Caco-2 (cell line): ENCODE results near the gene MAP3K15. TPM values are rescaled to one million over a fixed set of nuclear protein-coding genes. Genes with fewer than 3 reads are reported as not detected.

ENCODE experiments used
- BruUV-seq: library from RNA; stranded (reverse); fragments of 400-500 nt; replicated peaks from 2 replicates; lab custom pipeline; 2021; lab: Mats Ljungman, UMichigan
- CTCF ChIA-PET: fragments of 300-600 bp; sonication (Branson Sonifier 250); formaldehyde crosslinking; loops from one replicate; lab custom pipeline; 2022; ENCODE audit warnings: antibody characterized with exemption; lab: Charles Lee
- POLR2A ChIA-PET: fragments of 300-600 bp; sonication (Branson Sonifier 250); formaldehyde crosslinking; loops from one replicate; lab custom pipeline; 2022; ENCODE audit warnings: antibody characterized with exemption; lab: Charles Lee
- DNase-seq, 2 experiments: peaks; one replicate each; pipeline versions ENCODE4 v3.0.0 to v3.0.0-alpha.2; 2020 to 2022
- H3K27me3 ChIP-seq: replicated peaks from 2 replicates; pipeline ENCODE4 v1.6.0; 2011; ENCODE audit warnings: low read length; ENCODE audit not compliant: control insufficient read depth, insufficient read depth
- H3K36me3 ChIP-seq: 2 replicates; pipeline ENCODE4 v1.5.1; 2011; ENCODE audit warnings: low read length; ENCODE audit not compliant: control insufficient read depth, insufficient read depth
- H3K4me1 ChIP-seq: fragments of 250-450 bp; sonication (Bioruptor Pico); 2 replicates; pipeline ENCODE4 v1.5.1; 2020; ENCODE audit warnings: mild to moderate bottlenecking
- H3K4me3 ChIP-seq: 2 replicates; pipeline ENCODE4 v1.5.1; 2011; ENCODE audit warnings: low read depth, mild to moderate bottlenecking, control low read depth, low read length
- H3K9me3 ChIP-seq: fragments of 250-450 bp; sonication (Bioruptor Pico); 2 replicates; pipeline ENCODE4 v1.5.1; 2020; ENCODE audit warnings: mild to moderate bottlenecking, moderate library complexity
- H3K27ac Mint-ChIP-seq: one replicate; pipeline ENCODE4 v1.8.0; 2022; ENCODE audit warnings: mixed read lengths; ENCODE audit not compliant: unreplicated experiment
- H3K27me3 Mint-ChIP-seq: one replicate; pipeline ENCODE4 v1.8.0; 2022; ENCODE audit warnings: mixed read lengths; ENCODE audit not compliant: insufficient read depth, unreplicated experiment
- H3K36me3 Mint-ChIP-seq: one replicate; pipeline ENCODE4 v1.8.0; 2022; ENCODE audit warnings: mild to moderate bottlenecking, mixed read lengths; ENCODE audit not compliant: insufficient read depth, unreplicated experiment
- H3K4me1 Mint-ChIP-seq: one replicate; pipeline ENCODE4 v1.8.0; 2022; ENCODE audit warnings: low read depth, mixed read lengths; ENCODE audit not compliant: unreplicated experiment
- H3K4me3 Mint-ChIP-seq: one replicate; pipeline ENCODE4 v1.8.0; 2022; ENCODE audit warnings: mild to moderate bottlenecking, moderate library complexity, mixed read lengths; ENCODE audit not compliant: unreplicated experiment
- H3K9me3 Mint-ChIP-seq: one replicate; pipeline ENCODE4 v1.8.0; 2022; ENCODE audit warnings: mixed read lengths; ENCODE audit not compliant: unreplicated experiment
- CTCF ChIP-seq, 2 experiments: fragments of 200-600 bp in 1 of 2; IDR thresholded peaks; 1 replicate in 1 of 2; 2 replicates in 1 of 2; pipeline versions ENCODE4 v1.5.1 to v1.8.0; 2011 to 2022; ENCODE audit warnings: antibody characterized with exemption in 1 of 2, control low read depth in 1 of 2, inconsistent platforms in 1 of 2, low read depth in 1 of 2, low read length in 1 of 2, mild to moderate bottlenecking in 1 of 2, moderate library complexity in 1 of 2; ENCODE audit not compliant: insufficient read depth in 1 of 2, severe bottlenecking in 1 of 2, unreplicated experiment in 1 of 2
- intact Hi-C: fragments of 100-400 bp; cut with micrococcal nuclease; formaldehyde crosslinking; loops from one replicate; pipeline ENCODE4 v1.10.0; 2022; ENCODE audit not compliant: unreplicated experiment
- total RNA-seq: library from RNA; stranded (reverse); gene quantifications from 2 replicates; pipeline ENCODE4 v1.2.3, GENCODE V29; 2022

MAP3K15 gene
- total RNA-seq, 1 experiment from 2014 or later: 1.3 TPM

- Mint-ChIP-seq H3K4me3 (no peak overlapping the region), H3K36me3 (peaks cover 9% of the 10 kb centered on the region), H3K9me3 (no peaks in the 10 kb centered on the region), H3K4me1 (no peaks in the 10 kb centered on the region), H3K27me3 (no peaks in the 10 kb centered on the region), H3K27ac (no peak overlapping the region)
- CTCF ChIA-PET: no interaction called here
- POLR2A ChIA-PET: no interaction called here
- TF ChIP-seq CTCF (IDR thresholded peaks at IDR 0.05; ENCODE audit: insufficient read depth in 1 of 2, low read depth in 1 of 2, low read length in 1 of 2, severe bottlenecking in 1 of 2, unreplicated experiment in 1 of 2): no peak
- no peak overlapping the region for H3K4me3 ChIP-seq
- no peak for DNase-seq
- no peaks in the 10 kb centered on the region for H3K27me3 ChIP-seq
- no peaks in the 10 kb centered on the region for H3K36me3 ChIP-seq
- H3K4me1 ChIP-seq: no peaks in the 10 kb centered on the region
- H3K9me3 ChIP-seq: no peaks in the 10 kb centered on the region
- no TSS peak for BruUV-seq
- intact Hi-C loops: no loop called here
These were observed 42.5 kb upstream of the MAP3K15 start for GRCh38 chrX:19557822-19558221.

- no peak overlapping the region for H3K4me3 Mint-ChIP-seq
- no peaks in the 10 kb centered on the region for H3K4me1 Mint-ChIP-seq
- H3K36me3 Mint-ChIP-seq: peaks cover 23% of the 10 kb centered on the region
- H3K27me3 Mint-ChIP-seq: no peaks in the 10 kb centered on the region
- no peak for DNase-seq
- Histone ChIP-seq H3K9me3 (no peaks in the 10 kb centered on the region), H3K4me1 (no peaks in the 10 kb centered on the region), H3K36me3 (no peaks in the 10 kb centered on the region), H3K4me3 (no peak overlapping the region), H3K27me3 (no peaks in the 10 kb centered on the region)
- BruUV-seq: no TSS peak
- intact Hi-C loops: no loop called here
- H3K9me3 Mint-ChIP-seq: no peaks in the 10 kb centered on the region
- no peak overlapping the region for H3K27ac Mint-ChIP-seq
- ChIA-PET POLR2A (no interaction called here), CTCF (no interaction called here)
- no peak for TF ChIP-seq CTCF (IDR thresholded peaks at IDR 0.05; ENCODE audit: insufficient read depth in 1 of 2, low read depth in 1 of 2, low read length in 1 of 2, severe bottlenecking in 1 of 2, unreplicated experiment in 1 of 2)
These were observed 40.9 kb upstream of the MAP3K15 start for GRCh38 chrX:19556202-19556601.

- H3K4me3 Mint-ChIP-seq: no peak overlapping the region
- POLR2A ChIA-PET: no interaction called here
- no TSS peak for BruUV-seq
- DNase-seq: no peak
- CTCF ChIA-PET: no interaction called here
- H3K9me3 Mint-ChIP-seq: no peaks in the 10 kb centered on the region
- H3K27me3 Mint-ChIP-seq: no peaks in the 10 kb centered on the region
- no peak for TF ChIP-seq CTCF (IDR thresholded peaks at IDR 0.05; ENCODE audit: insufficient read depth in 1 of 2, low read depth in 1 of 2, low read length in 1 of 2, severe bottlenecking in 1 of 2, unreplicated experiment in 1 of 2)
- H3K36me3 Mint-ChIP-seq: peaks cover 23% of the 10 kb centered on the region
- H3K36me3 ChIP-seq: no peaks in the 10 kb centered on the region
- H3K4me1 ChIP-seq: no peaks in the 10 kb centered on the region
- no peaks in the 10 kb centered on the region for H3K27me3 ChIP-seq
- H3K9me3 ChIP-seq: no peaks in the 10 kb centered on the region
- H3K4me3 ChIP-seq: no peak overlapping the region
- H3K27ac Mint-ChIP-seq: no peak overlapping the region
- intact Hi-C loops: no loop called here
- H3K4me1 Mint-ChIP-seq: no peaks in the 10 kb centered on the region
These were observed 40.4 kb upstream of the MAP3K15 start for GRCh38 chrX:19555683-19556082.
